GM23338 (cell line): ENCODE results near the gene UAP1.

Experiments used
- CREB1 ChIP-seq: fragments of 250-450 bp; sonication (Bioruptor Pico); IDR thresholded peaks from 2 replicates; pipeline ENCODE4 v1.5.0; 2020; ENCODE audit warnings: low read depth, mild to moderate bottlenecking, moderate library complexity
- EZH2 ChIP-seq: fragments of 200-600 bp; sonication (generic); IDR thresholded peaks from one replicate; pipeline ENCODE4 v1.8.0; 2017; ENCODE audit warnings: antibody characterized with exemption, mild to moderate bottlenecking, low read depth; ENCODE audit not compliant: unreplicated experiment
- EZH2phosphoT487 ChIP-seq: fragments of 200-600 bp; sonication (generic); IDR thresholded peaks from one replicate; pipeline ENCODE4 v1.8.1; 2018; ENCODE audit warnings: antibody characterized with exemption; ENCODE audit not compliant: unreplicated experiment
- TF ChIP-seq, protein P1 (sequence below), 2 experiments: fragments of 200-600 bp in 1 of 2; sonication (generic) in 1 of 2; conservative IDR thresholded peaks; 2 replicates each; pipeline versions ENCODE4 v1.5.1 to v1.6.1; 2016 to 2017; ENCODE audit warnings: antibody characterized with exemption in 2 of 2, low read depth in 2 of 2, mild to moderate bottlenecking in 2 of 2, moderate library complexity in 1 of 2

DNA sequence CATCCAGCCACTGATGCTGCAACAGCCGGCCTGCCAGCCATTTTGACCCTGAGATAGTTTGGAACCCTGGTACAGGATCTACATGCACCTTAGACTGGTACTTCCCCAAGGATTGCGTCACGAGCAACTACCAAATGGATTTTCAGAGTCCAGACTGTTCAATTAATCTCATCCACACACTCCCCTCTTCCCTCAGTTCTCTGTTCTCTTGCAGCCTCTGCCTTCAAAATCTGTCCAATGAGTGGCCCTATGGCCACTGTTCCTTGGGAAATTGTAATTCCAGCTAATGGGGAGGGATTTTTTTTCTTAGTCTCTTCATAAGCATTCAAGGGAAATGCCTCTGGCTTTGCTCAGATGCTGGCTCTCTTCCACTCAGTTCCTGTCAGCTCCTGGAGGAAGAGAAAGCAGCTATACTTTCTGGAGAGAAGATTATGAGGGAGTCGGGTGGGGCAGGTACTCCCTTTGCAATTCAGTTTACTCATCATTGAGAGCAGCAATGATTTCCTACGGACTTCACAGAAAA is 19.8 kb upstream of the UAP1 start:
- TF ChIP-seq, protein P1, sequence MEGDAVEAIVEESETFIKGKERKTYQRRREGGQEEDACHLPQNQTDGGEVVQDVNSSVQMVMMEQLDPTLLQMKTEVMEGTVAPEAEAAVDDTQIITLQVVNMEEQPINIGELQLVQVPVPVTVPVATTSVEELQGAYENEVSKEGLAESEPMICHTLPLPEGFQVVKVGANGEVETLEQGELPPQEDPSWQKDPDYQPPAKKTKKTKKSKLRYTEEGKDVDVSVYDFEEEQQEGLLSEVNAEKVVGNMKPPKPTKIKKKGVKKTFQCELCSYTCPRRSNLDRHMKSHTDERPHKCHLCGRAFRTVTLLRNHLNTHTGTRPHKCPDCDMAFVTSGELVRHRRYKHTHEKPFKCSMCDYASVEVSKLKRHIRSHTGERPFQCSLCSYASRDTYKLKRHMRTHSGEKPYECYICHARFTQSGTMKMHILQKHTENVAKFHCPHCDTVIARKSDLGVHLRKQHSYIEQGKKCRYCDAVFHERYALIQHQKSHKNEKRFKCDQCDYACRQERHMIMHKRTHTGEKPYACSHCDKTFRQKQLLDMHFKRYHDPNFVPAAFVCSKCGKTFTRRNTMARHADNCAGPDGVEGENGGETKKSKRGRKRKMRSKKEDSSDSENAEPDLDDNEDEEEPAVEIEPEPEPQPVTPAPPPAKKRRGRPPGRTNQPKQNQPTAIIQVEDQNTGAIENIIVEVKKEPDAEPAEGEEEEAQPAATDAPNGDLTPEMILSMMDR (conservative IDR thresholded peaks at IDR 0.05; ENCODE audit: low read depth in 2 of 2) = no peak
- TF ChIP-seq EZH2 (no peak), CREB1 (CRISPR knock-in tag) (no peak), EZH2phosphoT487 (no peak)
